A673 (cell line): Measurements from ENCODE around the gene ZNF205.

Source experiments
- EZH2 ChIP-seq: fragments of 200-600 bp; sonication (generic); IDR thresholded peaks from 2 replicates; pipeline ENCODE4 v1.6.1; 2017; ENCODE audit warnings: borderline replicate concordance, low read depth, mild to moderate bottlenecking, mixed read lengths, antibody characterized with exemption, low read length; ENCODE audit not compliant: poor library complexity, severe bottlenecking
- TF ChIP-seq, protein P1 (sequence below): fragments of 300-800, 200-600 bp; sonication (generic); conservative IDR thresholded peaks from 2 replicates; pipeline ENCODE4 v1.5.1; 2017; ENCODE audit warnings: low read depth, mild to moderate bottlenecking, antibody characterized with exemption, low read length, moderate library complexity, mixed read lengths

GRCh38 chr16:3152991-3153368 lies 40.6 kb downstream of the ZNF205 start:
- TF ChIP-seq, protein P1, sequence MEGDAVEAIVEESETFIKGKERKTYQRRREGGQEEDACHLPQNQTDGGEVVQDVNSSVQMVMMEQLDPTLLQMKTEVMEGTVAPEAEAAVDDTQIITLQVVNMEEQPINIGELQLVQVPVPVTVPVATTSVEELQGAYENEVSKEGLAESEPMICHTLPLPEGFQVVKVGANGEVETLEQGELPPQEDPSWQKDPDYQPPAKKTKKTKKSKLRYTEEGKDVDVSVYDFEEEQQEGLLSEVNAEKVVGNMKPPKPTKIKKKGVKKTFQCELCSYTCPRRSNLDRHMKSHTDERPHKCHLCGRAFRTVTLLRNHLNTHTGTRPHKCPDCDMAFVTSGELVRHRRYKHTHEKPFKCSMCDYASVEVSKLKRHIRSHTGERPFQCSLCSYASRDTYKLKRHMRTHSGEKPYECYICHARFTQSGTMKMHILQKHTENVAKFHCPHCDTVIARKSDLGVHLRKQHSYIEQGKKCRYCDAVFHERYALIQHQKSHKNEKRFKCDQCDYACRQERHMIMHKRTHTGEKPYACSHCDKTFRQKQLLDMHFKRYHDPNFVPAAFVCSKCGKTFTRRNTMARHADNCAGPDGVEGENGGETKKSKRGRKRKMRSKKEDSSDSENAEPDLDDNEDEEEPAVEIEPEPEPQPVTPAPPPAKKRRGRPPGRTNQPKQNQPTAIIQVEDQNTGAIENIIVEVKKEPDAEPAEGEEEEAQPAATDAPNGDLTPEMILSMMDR, result no peak
- TF ChIP-seq EZH2, result no peak
